Keratinocyte (primary cell): Measurements from ENCODE around the gene ZNF217. TPM values are rescaled to one million over a fixed set of nuclear protein-coding genes. Genes with fewer than 3 reads are reported as not detected.

ENCODE experiments used
- DNase-seq: peaks from one replicate; pipeline ENCODE4 v3.0.0-alpha.2; 2011; ENCODE audit warnings: low read depth, missing footprints, low spot score
- FAIRE-seq: peaks from 2 replicates; lab custom pipeline; 2011; peaks lifted over from hg19 to GRCh38; lab: Jason Lieb, UNC
- H2AFZ ChIP-seq: 2 replicates; pipeline ENCODE4 v1.6.0; 2012; ENCODE audit warnings: low read length, control low read depth, inconsistent platforms; ENCODE audit not compliant: control insufficient read depth
- H3K27ac ChIP-seq: 2 replicates; pipeline ENCODE4 v1.5.1; 2011; ENCODE audit warnings: low read length; ENCODE audit not compliant: control insufficient read depth, insufficient read depth
- H3K27me3 ChIP-seq: 3 replicates; pipeline ENCODE4 v1.6.0; 2011; ENCODE audit warnings: low read length; ENCODE audit not compliant: control insufficient read depth, insufficient read depth; ENCODE audit errors: extremely low read depth
- H3K36me3 ChIP-seq, 2 experiments: 2 replicates in 1 of 2; 3 replicates in 1 of 2; pipeline ENCODE4 v1.5.1; 2011; ENCODE audit warnings: low read length in 2 of 2, mild to moderate bottlenecking in 1 of 2; ENCODE audit not compliant: control insufficient read depth in 2 of 2, insufficient read depth in 2 of 2; ENCODE audit errors: extremely low read depth in 1 of 2
- H3K4me1 ChIP-seq: 3 replicates; pipeline ENCODE4 v1.5.1; 2011; ENCODE audit warnings: low read length; ENCODE audit not compliant: control insufficient read depth, insufficient read depth; ENCODE audit errors: extremely low read depth
- H3K4me2 ChIP-seq: 3 replicates; pipeline ENCODE4 v1.6.0; 2011; ENCODE audit warnings: low read depth, low read length; ENCODE audit not compliant: control insufficient read depth, insufficient read depth; ENCODE audit errors: extremely low read depth
- H3K4me3 ChIP-seq, 3 experiments: fragments of 200-600 bp in 1 of 3; sonication (generic) in 1 of 3; 2 replicates in 2 of 3; 3 replicates in 1 of 3; pipeline ENCODE4 v1.5.1; 2011 to 2016; ENCODE audit warnings: low read length in 3 of 3, mild to moderate bottlenecking in 3 of 3, control low read depth in 2 of 3, inconsistent platforms in 1 of 3, low read depth in 1 of 3, mixed read lengths in 1 of 3, mixed run types in 1 of 3, moderate library complexity in 1 of 3; ENCODE audit not compliant: control insufficient read depth in 2 of 3, insufficient read depth in 2 of 3; ENCODE audit errors: extremely low read depth in 1 of 3
- H3K79me2 ChIP-seq: 2 replicates; pipeline ENCODE4 v1.6.0; 2012; ENCODE audit warnings: low read length; ENCODE audit not compliant: control insufficient read depth, insufficient read depth
- H3K9ac ChIP-seq: 3 replicates; pipeline ENCODE4 v1.6.0; 2011; ENCODE audit warnings: low read length; ENCODE audit not compliant: control insufficient read depth, insufficient read depth; ENCODE audit errors: extremely low read depth
- H3K9me1 ChIP-seq: 3 replicates; pipeline ENCODE4 v1.6.0; 2011; ENCODE audit warnings: low read length; ENCODE audit not compliant: control insufficient read depth, insufficient read depth; ENCODE audit errors: extremely low read depth
- H3K9me3 ChIP-seq: 2 replicates; pipeline ENCODE4 v1.5.1; 2012; ENCODE audit warnings: low read depth, low read length; ENCODE audit not compliant: control insufficient read depth
- H4K20me1 ChIP-seq: 3 replicates; pipeline ENCODE4 v1.6.0; 2011; ENCODE audit warnings: low read length; ENCODE audit not compliant: control insufficient read depth, insufficient read depth; ENCODE audit errors: extremely low read depth
- CTCF ChIP-seq, 3 experiments: IDR thresholded peaks in 1 of 3; conservative IDR thresholded peaks in 1 of 3; optimal IDR thresholded peaks in 1 of 3; 2 replicates in 2 of 3; 3 replicates in 1 of 3; pipeline versions ENCODE3 to v1.5.1; 2011; ENCODE audit warnings: low read length in 3 of 3, mild to moderate bottlenecking in 3 of 3, moderate library complexity in 2 of 3, control low read depth in 1 of 3, inconsistent platforms in 1 of 3; ENCODE audit not compliant: insufficient read depth in 2 of 3; ENCODE audit errors: extremely low read depth in 1 of 3
- EZH2 ChIP-seq: IDR thresholded peaks from one replicate; pipeline ENCODE4 v1.6.1; 2012; ENCODE audit warnings: inconsistent platforms, mild to moderate bottlenecking, low read length, moderate library complexity
- dilution Hi-C: fragments of 300-500 bp; cut with MboI; formaldehyde crosslinking; loops from one replicate; pipeline ENCODE4 v1.7.0; 2020; ENCODE audit warnings: low sequenced_read_pairs; ENCODE audit not compliant: extremely low pct_ligation_motif_present
- polyA plus RNA-seq, 5 experiments: library from polyadenylated mRNA; depleted of rRNA in 3 of 5; stranded (reverse) in 3 of 5; stranded (forward) in 1 of 5; unstranded in 1 of 5; fragments of >200 nt; gene quantifications; 1 replicate in 1 of 5; 2 replicates in 3 of 5; 3 replicates in 1 of 5; pipeline versions ENCODE4 v1.2.1 to v1.2.3, GENCODE V29; 2011 to 2012; ENCODE audit warnings: missing spikeins in 2 of 5, low read depth in 1 of 5, low replicate concordance in 1 of 5

Gene ZNF217
- polyA plus RNA-seq, 1 donor (not counting 4 experiments of a cell fraction or from before 2014, with no cell fraction given) = 17.3 TPM

- TF ChIP-seq CTCF (optimal IDR thresholded peaks at IDR 0.05 in 1 of 3, IDR thresholded peaks at IDR 0.05 in 1 of 3, conservative IDR thresholded peaks at IDR 0.05 in 1 of 3; ENCODE audit: extremely low read depth in 1 of 3, insufficient read depth in 2 of 3, low read length in 3 of 3) (no peak), EZH2 (no peak)
- dilution Hi-C loops = no loop called here
- H3K4me3 ChIP-seq = peak overlapping the region; percentile 46 to 94 (median 77)
- H3K27ac ChIP-seq = peak overlapping the region; percentile 89
- H3K79me2 ChIP-seq = peaks cover 57% of the 10 kb centered on the region
- no peaks in the 10 kb centered on the region for H4K20me1 ChIP-seq
- no peaks in the 10 kb centered on the region for H3K9me3 ChIP-seq
- H3K9ac ChIP-seq = peak overlapping the region; percentile 84
- no peak for FAIRE-seq
- no peaks in the 10 kb centered on the region for H3K36me3 ChIP-seq
- H3K27me3 ChIP-seq = no peaks in the 10 kb centered on the region
- DNase-seq = no peak
- peaks cover 23% of the 10 kb centered on the region for H3K4me1 ChIP-seq
- H3K9me1 ChIP-seq = no peaks in the 10 kb centered on the region
- H3K4me2 ChIP-seq = peak overlapping the region; percentile 95
- no peak overlapping the region for H2AFZ ChIP-seq
Observed at GRCh38 chr20:53595018-53595378, 1.4 kb upstream of the ZNF217 start.

GRCh38 chr20:53594068-53595017 lies 704 bp upstream of the ZNF217 start:
- DNase-seq = no peak
- peaks cover 63% of the 10 kb centered on the region for H3K79me2 ChIP-seq
- no peaks in the 10 kb centered on the region for H3K27me3 ChIP-seq
- no peaks in the 10 kb centered on the region for H3K9me3 ChIP-seq
- H3K9ac ChIP-seq = peak overlapping the region; percentile 84
- H3K4me3 ChIP-seq = peak overlapping the region; percentile 68 to 94 (median 77)
- peaks cover 23% of the 10 kb centered on the region for H3K4me1 ChIP-seq
- no peaks in the 10 kb centered on the region for H3K9me1 ChIP-seq
- FAIRE-seq = no peak
- no peak for TF ChIP-seq EZH2
- peak in 1 of 3 experiments; percentile 33 for TF ChIP-seq CTCF (optimal IDR thresholded peaks at IDR 0.05 in 1 of 3, IDR thresholded peaks at IDR 0.05 in 1 of 3, conservative IDR thresholded peaks at IDR 0.05 in 1 of 3; ENCODE audit: extremely low read depth in 1 of 3, insufficient read depth in 2 of 3, low read length in 3 of 3)
- peak overlapping the region; percentile 95 for H3K4me2 ChIP-seq
- H3K27ac ChIP-seq = peak overlapping the region; percentile 89
- no peaks in the 10 kb centered on the region for H3K36me3 ChIP-seq
- H2AFZ ChIP-seq = no peak overlapping the region
- H4K20me1 ChIP-seq = no peaks in the 10 kb centered on the region
- dilution Hi-C loops = no loop called here
